Upper lobe of right lung (tissue), 1 donor: ENCODE data around the gene TESK2. TPM values are rescaled to one million over a fixed set of nuclear protein-coding genes. Genes with fewer than 3 reads are reported as not detected.
A peak's percentile ranks its signal among the peaks of the same experiment; 100 is the strongest.

Experiments used
- ATAC-seq: fragments of 200-7000 bp; cut with Tn5 transposase; one replicate; pipeline ENCODE4 v1.9.1; 2020; ENCODE audit warnings: mild to moderate bottlenecking, moderate library complexity
- DNase-seq: peaks from one replicate; pipeline ENCODE4 v3.0.0-alpha.2; 2020
- H3K27ac ChIP-seq: fragments of 200-600 bp; one replicate; pipeline ENCODE4 v1.8.0; 2022
- H3K27me3 ChIP-seq: fragments of 200-600 bp; one replicate; pipeline ENCODE4 v1.8.0; 2022; ENCODE audit warnings: mild to moderate bottlenecking
- H3K36me3 ChIP-seq: fragments of 200-600 bp; one replicate; pipeline ENCODE4 v1.8.0; 2022
- H3K4me1 ChIP-seq: fragments of 200-600 bp; one replicate; pipeline ENCODE4 v1.8.0; 2022
- H3K4me3 ChIP-seq: fragments of 200-600 bp; one replicate; pipeline ENCODE4 v1.8.0; 2022; ENCODE audit warnings: mild to moderate bottlenecking
- H3K9me3 ChIP-seq: fragments of 200-600 bp; one replicate; pipeline ENCODE4 v1.8.0; 2022
- CTCF ChIP-seq: fragments of 200-600 bp; IDR thresholded peaks from one replicate; pipeline ENCODE4 v1.8.0; 2022; ENCODE audit warnings: antibody characterized with exemption
- intact Hi-C: fragments of 100-400 bp; cut with DNase I; formaldehyde crosslinking; loops from one replicate; pipeline ENCODE4 v1.11.0; 2022
- total RNA-seq: library from RNA; stranded (reverse); fragmentation: NEBNext Ultra II Directional; extraction: Animal tissue kit (Norgen Biotek cat#: 25700); gene quantifications from one replicate; pipeline ENCODE4 v1.2.1, GENCODE V29; 2021
- donor health status: DM: no; HTN: yes; CAD: no; lungs with severe emphysema.

TESK2 gene
- total RNA-seq, 1 donor from 2014 or later = 8.4 TPM

DNA sequence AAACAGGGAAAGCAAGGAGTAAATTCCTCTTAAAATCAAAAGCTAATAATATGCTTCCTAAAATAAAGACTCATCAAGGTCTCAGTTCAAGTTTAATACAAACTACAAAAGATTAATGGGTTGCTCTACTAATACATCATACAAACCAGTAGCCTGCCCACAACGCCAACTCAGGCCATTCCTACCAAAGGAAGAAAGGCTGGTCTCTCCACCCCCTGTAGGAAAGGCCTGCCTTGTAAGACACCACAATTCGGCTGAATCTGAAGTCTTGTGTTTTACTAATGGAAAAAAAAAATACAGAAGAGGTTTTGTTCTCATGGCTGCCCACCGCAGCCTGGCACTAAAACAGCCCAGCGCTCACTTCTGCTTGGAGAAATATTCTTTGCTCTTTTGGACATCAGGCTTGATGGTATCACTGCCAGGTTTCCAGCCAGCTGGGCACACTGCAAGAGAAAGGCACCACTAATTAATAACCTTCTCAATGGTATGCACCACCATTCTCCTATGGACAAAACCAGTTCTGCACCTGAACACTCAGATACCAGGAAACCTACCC lies 20.1 kb upstream of the TESK2 start:
- H3K4me3 ChIP-seq = no peak overlapping the region
- H3K36me3 ChIP-seq = peaks cover 77% of the 10 kb centered on the region
- no peak overlapping the region for H3K27ac ChIP-seq
- no peak for ATAC-seq
- H3K4me1 ChIP-seq = peaks cover 11% of the 10 kb centered on the region
- intact Hi-C loops = no loop called here
- no peaks in the 10 kb centered on the region for H3K27me3 ChIP-seq
- no peaks in the 10 kb centered on the region for H3K9me3 ChIP-seq
- no peak for TF ChIP-seq CTCF
- no peak for DNase-seq

- Histone ChIP-seq H3K27me3 (no peaks in the 10 kb centered on the region), H3K27ac (no peak overlapping the region), H3K4me3 (no peak overlapping the region), H3K4me1 (peaks cover 11% of the 10 kb centered on the region), H3K9me3 (no peaks in the 10 kb centered on the region), H3K36me3 (peaks cover 71% of the 10 kb centered on the region)
- intact Hi-C loops = no loop called here
- TF ChIP-seq CTCF = no peak
- ATAC-seq = peak; percentile 52
- no peak for DNase-seq
Observed at GRCh38 chr1:45510036-45510971, 19.3 kb upstream of the TESK2 start.

DNA sequence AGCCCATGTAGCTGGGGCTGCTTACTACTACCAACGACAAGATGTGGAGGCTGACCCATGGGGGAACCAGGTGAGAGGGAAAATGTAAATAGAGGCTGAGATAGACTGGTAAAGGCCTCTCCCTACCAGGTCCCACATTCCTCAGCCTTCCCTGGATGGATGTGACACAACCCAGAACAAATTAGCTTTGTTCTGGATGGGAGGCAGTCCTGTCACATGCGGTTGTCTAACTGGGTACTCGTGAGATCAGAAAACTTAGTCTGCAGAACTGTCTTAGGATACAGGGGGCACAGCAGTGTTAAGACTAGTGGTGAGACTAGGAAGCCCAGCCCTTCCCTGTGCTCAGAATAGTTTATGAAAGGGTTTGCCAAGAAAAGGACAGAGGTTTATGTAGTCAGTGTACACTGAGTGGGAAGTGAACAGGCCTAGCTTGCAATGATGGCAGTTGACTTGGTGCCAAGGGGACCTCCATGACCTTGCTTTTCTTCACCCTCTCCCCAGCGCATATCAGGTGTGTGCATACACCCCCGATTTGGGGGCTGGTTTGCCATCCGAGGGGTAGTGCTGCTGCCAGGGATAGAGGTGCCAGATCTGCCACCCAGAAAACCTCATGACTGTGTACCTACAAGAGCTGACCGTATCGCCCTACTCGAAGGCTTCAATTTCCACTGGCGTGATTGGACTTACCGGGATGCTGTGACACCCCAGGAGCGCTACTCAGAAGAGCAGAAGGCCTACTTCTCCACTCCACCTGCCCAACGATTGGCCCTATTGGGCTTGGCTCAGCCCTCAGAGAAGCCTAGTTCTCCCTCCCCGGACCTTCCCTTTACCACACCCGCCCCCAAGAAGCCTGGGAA lies 17.6 kb upstream of the TESK2 start:
- Histone ChIP-seq H3K9me3 (no peaks in the 10 kb centered on the region), H3K4me3 (no peak overlapping the region), H3K36me3 (peaks cover 53% of the 10 kb centered on the region), H3K27ac (no peak overlapping the region), H3K27me3 (no peaks in the 10 kb centered on the region), H3K4me1 (peaks cover 11% of the 10 kb centered on the region)
- intact Hi-C loops = no loop called here
- ATAC-seq (peak; percentile 39), DNase-seq (no peak)
- TF ChIP-seq CTCF = peak; percentile 15

- intact Hi-C loops = no loop called here
- H3K27ac ChIP-seq = no peak overlapping the region
- H3K9me3 ChIP-seq = no peaks in the 10 kb centered on the region
- H3K36me3 ChIP-seq = peaks cover 47% of the 10 kb centered on the region
- ATAC-seq (no peak), DNase-seq (no peak)
- H3K4me1 ChIP-seq = peaks cover 7% of the 10 kb centered on the region
- H3K4me3 ChIP-seq = no peak overlapping the region
- no peak for TF ChIP-seq CTCF
- H3K27me3 ChIP-seq = no peaks in the 10 kb centered on the region
Observed at GRCh38 chr1:45507893-45508292, 16.9 kb upstream of the TESK2 start.

GRCh38 chr1:45507195-45507594 lies 16.2 kb upstream of the TESK2 start:
- intact Hi-C loops = no loop called here
- peak; percentile 8 for ATAC-seq
- peaks cover 40% of the 10 kb centered on the region for H3K36me3 ChIP-seq
- no peaks in the 10 kb centered on the region for H3K27me3 ChIP-seq
- no peak for DNase-seq
- H3K4me1 ChIP-seq = peaks cover 5% of the 10 kb centered on the region
- H3K4me3 ChIP-seq = no peak overlapping the region
- H3K9me3 ChIP-seq = no peaks in the 10 kb centered on the region
- H3K27ac ChIP-seq = no peak overlapping the region
- no peak for TF ChIP-seq CTCF
